HEK293 (cell line): ENCODE data around the gene SLC28A1.
A peak's percentile ranks its signal among the peaks of the same experiment; 100 is the strongest.

ENCODE experiments used
- CTCF ChIA-PET: fragments of 350-600 bp; formaldehyde crosslinking; extraction: SDS; loops from one replicate; lab custom pipeline; 2021; ENCODE audit warnings: antibody characterized with exemption; lab: Yijun Ruan, JAX
- POLR2A ChIA-PET: fragments of 300-600 bp; formaldehyde crosslinking; extraction: SDS; loops from one replicate; lab custom pipeline; 2020; ENCODE audit warnings: antibody characterized with exemption, inconsistent platforms; lab: Yijun Ruan, JAX
- H3K27ac ChIP-seq: fragments of 200-500 bp; sonication (Bioruptor generic); 2 replicates; pipeline ENCODE4 v1.5.1; 2014; ENCODE audit warnings: low read depth, low read length, control low read depth, inconsistent platforms; ENCODE audit errors: extremely low read depth
- H3K36me3 ChIP-seq, 2 experiments: fragments of 200-500 bp in 1 of 2; sonication (Bioruptor generic) in 1 of 2; 1 replicate in 1 of 2; 2 replicates in 1 of 2; pipeline ENCODE4 v1.5.1; 2014 to 2017; ENCODE audit warnings: inconsistent platforms in 2 of 2, low read length in 2 of 2; ENCODE audit not compliant: control insufficient read depth in 2 of 2, insufficient read depth in 1 of 2
- H3K4me1 ChIP-seq: fragments of 200-500 bp; sonication (Bioruptor generic); 2 replicates; pipeline ENCODE4 v1.5.1; 2014; ENCODE audit warnings: mild to moderate bottlenecking, low read length, inconsistent platforms; ENCODE audit not compliant: control insufficient read depth, insufficient read depth
- H3K4me3 ChIP-seq: 2 replicates; pipeline ENCODE4 v1.5.1; 2011; ENCODE audit warnings: low read depth, mild to moderate bottlenecking, control low read depth, low read length, moderate library complexity
- H3K9me3 ChIP-seq: fragments of 200-500 bp; sonication (Bioruptor generic); 2 replicates; pipeline ENCODE4 v1.5.1; 2014; ENCODE audit warnings: low read depth, low read length, inconsistent platforms; ENCODE audit not compliant: control insufficient read depth, insufficient read depth
- CTCF ChIP-seq: fragments of 450-650 bp; formaldehyde crosslinking; IDR thresholded peaks from 2 replicates; pipeline ENCODE4 v1.5.1; 2016; ENCODE audit warnings: missing biosample characterization, missing genetic modification characterization
- GLIS1 ChIP-seq: fragments of 450-650 bp; formaldehyde crosslinking; IDR thresholded peaks from 2 replicates; pipeline ENCODE4 v1.5.1; 2016; ENCODE audit warnings: missing biosample characterization, missing genetic modification characterization
- GLIS2 ChIP-seq: fragments of 450-650 bp; formaldehyde crosslinking; IDR thresholded peaks from 2 replicates; pipeline ENCODE4 v1.5.1; 2016; ENCODE audit warnings: missing biosample characterization, missing genetic modification characterization
- PATZ1 ChIP-seq: fragments of 450-650 bp; formaldehyde crosslinking; IDR thresholded peaks from 2 replicates; pipeline ENCODE4 v1.5.1; 2016; ENCODE audit warnings: missing biosample characterization, missing genetic modification characterization
- TCF7L2 ChIP-seq: IDR thresholded peaks from 2 replicates; pipeline ENCODE4 v1.6.1; 2011; ENCODE audit warnings: low read depth, mild to moderate bottlenecking, inconsistent platforms, low read length, moderate library complexity, borderline replicate concordance
- TSHZ1 ChIP-seq: fragments of 450-650 bp; formaldehyde crosslinking; IDR thresholded peaks from 2 replicates; pipeline ENCODE4 v1.5.1; 2016; ENCODE audit warnings: missing biosample characterization, missing genetic modification characterization, borderline replicate concordance
- ZBTB17 ChIP-seq: fragments of 450-650 bp; formaldehyde crosslinking; IDR thresholded peaks from 2 replicates; pipeline ENCODE4 v1.5.1; 2016; ENCODE audit warnings: missing biosample characterization, missing genetic modification characterization
- ZBTB6 ChIP-seq: fragments of 450-650 bp; formaldehyde crosslinking; IDR thresholded peaks from 2 replicates; pipeline ENCODE4 v1.5.1; 2017; ENCODE audit warnings: missing biosample characterization, missing genetic modification characterization
- ZIC2 ChIP-seq: fragments of 450-650 bp; formaldehyde crosslinking; IDR thresholded peaks from 2 replicates; pipeline ENCODE4 v1.5.1; 2016; ENCODE audit warnings: missing biosample characterization, missing genetic modification characterization
- ZNF146 ChIP-seq: fragments of 450-650 bp; formaldehyde crosslinking; IDR thresholded peaks from 2 replicates; pipeline ENCODE4 v1.5.1; 2016; ENCODE audit warnings: missing biosample characterization, missing genetic modification characterization
- ZNF2 ChIP-seq: fragments of 450-650 bp; formaldehyde crosslinking; IDR thresholded peaks from 2 replicates; pipeline ENCODE4 v1.5.1; 2016; ENCODE audit warnings: missing biosample characterization, missing genetic modification characterization
- ZNF501 ChIP-seq: fragments of 450-650 bp; formaldehyde crosslinking; IDR thresholded peaks from 2 replicates; pipeline ENCODE4 v1.5.1; 2016; ENCODE audit warnings: missing biosample characterization, missing genetic modification characterization
- ZNF518A ChIP-seq: fragments of 450-650 bp; formaldehyde crosslinking; conservative IDR thresholded peaks from 2 replicates; pipeline ENCODE4 v1.5.1; 2016; ENCODE audit warnings: low read depth, missing biosample characterization, missing genetic modification characterization
- ZNF654 ChIP-seq: fragments of 450-650 bp; formaldehyde crosslinking; IDR thresholded peaks from 2 replicates; pipeline ENCODE4 v1.5.1; 2016; ENCODE audit warnings: low read depth, missing biosample characterization, missing genetic modification characterization
- ZSCAN30 ChIP-seq: fragments of 450-650 bp; IDR thresholded peaks from 2 replicates; pipeline ENCODE4 v1.5.1; 2018; ENCODE audit warnings: missing biosample characterization, mild to moderate bottlenecking, missing genetic modification characterization, moderate library complexity

The SLC28A1 gene

GRCh38 chr15:84955089-84955848 lies 70.8 kb downstream of the SLC28A1 start:
- TF ChIP-seq GLIS2 (tag by site-specific recombination) = peak; percentile 55; the same call in 1 of the 2 replicates
- no peak for TF ChIP-seq ZNF518A (tag by site-specific recombination)
- TF ChIP-seq ZSCAN30 (tag by site-specific recombination) = peak; percentile 61; the same call in 1 of the 2 replicates
- TF ChIP-seq ZBTB17 (tag by site-specific recombination) = peak; percentile 57
- peak; percentile 71 for TF ChIP-seq CTCF
- peak; percentile 54 for TF ChIP-seq ZIC2 (tag by site-specific recombination)
- peak; percentile 14; the same call in 1 of the 2 replicates for TF ChIP-seq PATZ1 (tag by site-specific recombination)
- no peak for TF ChIP-seq TSHZ1
- TF ChIP-seq ZNF654 (tag by site-specific recombination) = peak; percentile 60
- peak; percentile 70; the same call in 1 of the 2 replicates for TF ChIP-seq ZNF2
- TF ChIP-seq TCF7L2 = no peak
- no peak for TF ChIP-seq ZNF501 (tag by site-specific recombination)
- TF ChIP-seq ZNF146 (tag by site-specific recombination) = no peak
- TF ChIP-seq ZBTB6 (tag by site-specific recombination) = peak; percentile 20; the same call in 1 of the 2 replicates
- TF ChIP-seq GLIS1 (tag by site-specific recombination) = peak; percentile 46
- Histone ChIP-seq H3K36me3 (no peaks in the 10 kb centered on the region), H3K4me1 (no peaks in the 10 kb centered on the region), H3K9me3 (no peaks in the 10 kb centered on the region), H3K27ac (no peak overlapping the region), H3K4me3 (peak overlapping the region; percentile 22)
- POLR2A ChIA-PET = interaction anchor here (0.5 to 0.6 kb wide), 2 partner anchors 78 to 121 kb away, joined by 3 to 4 read pairs; no protein-coding TSS in a partner anchor
- CTCF ChIA-PET = interaction anchor here (0.6 to 3.6 kb wide), 20 partner anchors 8 to 1506 kb away, joined by 3 to 36 read pairs (median 4); no protein-coding TSS in a partner anchor
